Transverse colon (tissue), 4 donors: ENCODE measurements around the gene HNF1B. TPM values are rescaled to one million over a fixed set of nuclear protein-coding genes. Genes with fewer than 3 reads are reported as not detected.

ENCODE experiments used
- DNase-seq: peaks from one replicate; pipeline ENCODE4 v3.0.0-alpha.2; 2019
- H3K27ac ChIP-seq, 4 donors: fragments of 200-600 bp; sonication (generic); 2 replicates each; pipeline ENCODE4 v1.5.1; 2016 to 2018; ENCODE audit warnings: inconsistent platforms in 4 of 4
- H3K27me3 ChIP-seq: fragments of 200-600 bp; sonication (generic); 2 replicates; pipeline ENCODE4 v1.5.1; 2017; ENCODE audit warnings: inconsistent platforms
- H3K36me3 ChIP-seq, 4 donors: fragments of 200-600 bp; sonication (generic); 2 replicates each; pipeline ENCODE4 v1.5.1; 2017 to 2019; ENCODE audit warnings: inconsistent platforms in 4 of 4
- H3K4me1 ChIP-seq, 4 donors: fragments of 200-600 bp; sonication (generic); 2 replicates each; pipeline ENCODE4 v1.5.1; 2017 to 2020; ENCODE audit warnings: inconsistent platforms in 4 of 4
- H3K4me3 ChIP-seq, 4 donors: fragments of 200-600 bp; sonication (generic); 1 replicate in 1 of 4; 2 replicates in 3 of 4; pipeline versions ENCODE4 v1.5.1 to v1.6.1; 2017 to 2019; ENCODE audit warnings: inconsistent platforms in 4 of 4
- H3K9me3 ChIP-seq, 2 donors: fragments of 200-600 bp; sonication (generic); 2 replicates each; pipeline ENCODE4 v1.5.1; 2017 to 2019; ENCODE audit warnings: inconsistent platforms in 2 of 2
- EP300 ChIP-seq: sonication (generic); formaldehyde crosslinking; IDR thresholded peaks from one replicate; pipeline ENCODE4 v1.6.1; 2017; ENCODE audit warnings: antibody characterized with exemption, low read depth
- POLR2A ChIP-seq: fragments of 450-650 bp; IDR thresholded peaks from one replicate; pipeline ENCODE4 v1.6.1; 2016; ENCODE audit warnings: antibody characterized with exemption, mild to moderate bottlenecking, moderate library complexity
- POLR2AphosphoS5 ChIP-seq, 3 donors: sonication (generic); formaldehyde crosslinking; IDR thresholded peaks; one replicate each; pipeline ENCODE4 v1.6.1; 2016; ENCODE audit warnings: antibody characterized with exemption in 3 of 3
- WGBS, 2 donors: methylation state at CpG; one replicate each; pipeline ENCODE4 v1.1.5; 2018; ENCODE audit warnings: low coverage in 1 of 2; 5-methylcytosine and 5-hydroxymethylcytosine counted together
- in situ Hi-C, 4 donors: fragments of 200-750 bp; cut with MboI; loops; one replicate each; pipeline versions ENCODE4 v1.15.0 to v1.15.1; 2017; ENCODE audit warnings: low sequenced_read_pairs in 3 of 4, low pct_ligation_motif_present in 1 of 4, low pct_unique_long_range_greater_than_20kb in 1 of 4
- intact Hi-C: fragments of 100-400 bp; cut with DNase I; formaldehyde crosslinking; loops from one replicate; pipeline ENCODE4 v1.15.1; 2023; ENCODE audit warnings: low total_unique reads
- total RNA-seq, 4 donors: library from RNA; depleted of rRNA; stranded (reverse); fragments of >200 nt; gene quantifications; one replicate each; pipeline ENCODE4 v1.1.0, GENCODE V29; 2016
- TF ChIP-seq, protein P1 (sequence below), 5 experiments: fragments of 200-600 bp in 3 of 5; fragments of 450-650 bp in 2 of 5; sonication (generic) in 3 of 5; IDR thresholded peaks; 1 replicate in 2 of 5; 2 replicates in 3 of 5; pipeline ENCODE4 v1.5.1; 2016 to 2017; ENCODE audit warnings: antibody characterized with exemption in 5 of 5, inconsistent platforms in 3 of 5, mild to moderate bottlenecking in 2 of 5, moderate library complexity in 1 of 5

HNF1B gene
- total RNA-seq, 4 donors from 2014 or later, result 22.7 to 35.2 (median 24.9) TPM

DNA sequence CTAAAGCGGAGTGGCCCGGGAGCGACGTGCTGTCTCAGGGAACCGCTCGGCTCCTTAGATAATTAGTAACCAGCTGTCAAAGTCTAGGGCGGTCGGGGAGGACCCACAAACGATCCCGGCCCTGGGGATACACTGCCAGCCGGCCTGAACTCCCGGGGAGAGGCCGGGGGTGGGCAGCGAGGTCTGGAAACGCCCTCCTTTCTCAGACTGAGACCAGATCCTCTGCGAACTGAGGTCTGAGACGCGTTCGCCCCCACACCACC lies 1.3 kb downstream of the HNF1B start:
- H3K27me3 ChIP-seq, result peaks cover 92% of the 10 kb centered on the region
- H3K4me1 ChIP-seq, result peaks cover 0 to 58% (median 19%) of the 10 kb centered on the region in 4 donors
- H3K4me3 ChIP-seq, result peak overlapping the region in 3 of 4 donors; percentile 44 to 69 (median 52)
- in situ Hi-C loops (no loop called here), intact Hi-C loops (no loop called here)
- H3K27ac ChIP-seq, result peak overlapping the region; percentile 72 to 93 (median 87)
- WGBS, 2 donors, result 5% methylated on average over 7 of the region's 19 CpGs; no CpG with 5 or more reads in 1 of the 2 donors
- H3K9me3 ChIP-seq, result no peaks in the 10 kb centered on the region
- no peaks in the 10 kb centered on the region for H3K36me3 ChIP-seq
- DNase-seq, result peak; percentile 73
- TF ChIP-seq POLR2A (peak; percentile 67), EP300 (no peak)

DNA sequence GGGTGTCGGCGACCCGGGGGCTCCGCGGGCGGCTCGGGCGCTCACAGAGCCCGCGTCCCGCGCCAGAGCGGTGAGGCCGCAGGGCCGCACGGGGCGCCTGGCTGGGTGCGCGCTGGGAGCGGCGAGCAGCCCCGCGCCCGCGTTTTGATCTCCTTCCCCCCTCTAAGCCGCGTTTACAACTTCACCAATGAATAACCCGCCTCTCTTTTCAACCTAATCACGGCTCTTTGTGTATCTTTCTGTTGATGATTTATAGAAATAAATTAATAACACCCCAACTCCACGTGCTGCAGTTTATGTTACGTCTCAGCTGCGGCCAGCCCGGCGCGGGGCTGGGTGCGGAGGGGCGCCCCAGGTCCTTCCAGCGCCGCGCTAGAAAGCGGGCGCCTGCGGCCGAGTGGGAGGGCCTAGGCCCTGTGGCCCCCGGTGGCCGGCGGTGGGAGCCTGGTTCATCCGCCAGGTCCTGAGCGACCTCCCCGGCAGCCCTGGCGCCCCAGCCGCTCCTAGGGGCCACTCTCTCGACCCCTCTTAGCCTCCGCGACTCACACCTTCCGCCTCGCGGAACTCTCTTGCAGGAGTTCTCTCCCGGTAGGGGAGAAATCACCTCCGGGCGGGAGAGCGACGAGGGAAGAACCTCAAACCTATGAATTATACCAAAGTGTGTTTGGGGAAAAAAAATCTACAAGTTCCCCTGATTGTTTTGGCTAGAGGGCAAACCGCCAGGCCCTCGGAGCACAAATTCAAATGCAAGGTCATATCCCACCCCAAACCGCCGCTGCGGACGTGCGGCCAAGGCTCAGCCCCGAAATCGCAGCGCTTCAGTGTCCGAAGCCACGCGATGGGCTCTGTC lies 1.9 kb downstream of the HNF1B start:
- H3K4me3 ChIP-seq, result peak overlapping the region in 3 of 4 donors; percentile 44 to 69 (median 52)
- H3K27me3 ChIP-seq, result peaks cover 92% of the 10 kb centered on the region
- in situ Hi-C loops, result no loop called here
- intact Hi-C loops, result no loop called here
- peak overlapping the region; percentile 72 to 93 (median 87) for H3K27ac ChIP-seq
- no peaks in the 10 kb centered on the region for H3K9me3 ChIP-seq
- peaks cover 0 to 58% (median 19%) of the 10 kb centered on the region in 4 donors for H3K4me1 ChIP-seq
- TF ChIP-seq EP300 (no peak), POLR2AphosphoS5 (IDR thresholded peaks at IDR 0.05) (peak in 2 of 3 donors; percentile 54 to 74), POLR2A (no peak)
- TF ChIP-seq, protein P1, sequence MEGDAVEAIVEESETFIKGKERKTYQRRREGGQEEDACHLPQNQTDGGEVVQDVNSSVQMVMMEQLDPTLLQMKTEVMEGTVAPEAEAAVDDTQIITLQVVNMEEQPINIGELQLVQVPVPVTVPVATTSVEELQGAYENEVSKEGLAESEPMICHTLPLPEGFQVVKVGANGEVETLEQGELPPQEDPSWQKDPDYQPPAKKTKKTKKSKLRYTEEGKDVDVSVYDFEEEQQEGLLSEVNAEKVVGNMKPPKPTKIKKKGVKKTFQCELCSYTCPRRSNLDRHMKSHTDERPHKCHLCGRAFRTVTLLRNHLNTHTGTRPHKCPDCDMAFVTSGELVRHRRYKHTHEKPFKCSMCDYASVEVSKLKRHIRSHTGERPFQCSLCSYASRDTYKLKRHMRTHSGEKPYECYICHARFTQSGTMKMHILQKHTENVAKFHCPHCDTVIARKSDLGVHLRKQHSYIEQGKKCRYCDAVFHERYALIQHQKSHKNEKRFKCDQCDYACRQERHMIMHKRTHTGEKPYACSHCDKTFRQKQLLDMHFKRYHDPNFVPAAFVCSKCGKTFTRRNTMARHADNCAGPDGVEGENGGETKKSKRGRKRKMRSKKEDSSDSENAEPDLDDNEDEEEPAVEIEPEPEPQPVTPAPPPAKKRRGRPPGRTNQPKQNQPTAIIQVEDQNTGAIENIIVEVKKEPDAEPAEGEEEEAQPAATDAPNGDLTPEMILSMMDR (IDR thresholded peaks at IDR 0.05), result no peak
- 2% methylated on average over 76 of the region's 76 CpGs; no CpG with 5 or more reads in 1 of the 2 donors for WGBS, 2 donors
- no peaks in the 10 kb centered on the region for H3K36me3 ChIP-seq
- peak; percentile 31 for DNase-seq

DNA sequence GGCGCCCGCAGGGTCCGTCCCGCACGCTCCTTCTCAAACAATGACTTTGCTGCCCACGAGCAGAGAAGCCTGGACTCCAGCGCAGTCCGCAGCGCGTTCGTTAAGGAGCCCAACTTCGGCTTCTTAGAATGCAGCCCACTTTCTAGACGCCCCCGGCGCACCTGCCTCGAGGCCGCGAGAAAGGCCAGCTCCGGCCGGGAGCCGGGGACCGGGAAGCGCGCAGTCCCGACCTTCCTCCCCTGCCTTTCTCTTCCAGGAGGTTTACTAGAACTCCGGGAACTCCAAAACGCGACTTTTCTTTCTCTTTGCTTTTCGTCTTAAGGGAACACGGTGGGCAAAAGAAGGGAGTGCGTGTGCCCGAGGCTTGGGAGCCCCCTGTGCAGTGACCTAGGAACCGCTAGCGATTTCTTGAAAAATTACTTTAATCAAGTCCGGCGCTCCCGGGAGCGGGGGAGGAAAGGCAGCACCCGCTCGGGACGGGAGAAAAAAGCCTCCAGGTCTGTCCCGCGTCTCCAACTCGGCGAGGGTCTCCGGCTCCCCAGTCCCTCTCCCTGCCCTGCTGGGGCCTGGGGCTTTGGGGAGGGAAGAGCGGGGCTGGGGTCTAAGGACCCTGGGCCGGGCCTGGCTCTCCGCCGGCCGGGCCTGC lies 2.6 kb downstream of the HNF1B start:
- intact Hi-C loops (no loop called here), in situ Hi-C loops (no loop called here)
- no peak for DNase-seq
- TF ChIP-seq, protein P1 (IDR thresholded peaks at IDR 0.05), result no peak
- TF ChIP-seq EP300 (no peak), POLR2A (no peak), POLR2AphosphoS5 (IDR thresholded peaks at IDR 0.05) (no peak)
- Histone ChIP-seq H3K27me3 (peaks cover 99% of the 10 kb centered on the region), H3K9me3 (no peaks in the 10 kb centered on the region), H3K4me3 (peak overlapping the region; percentile 18 to 69 (median 48)), H3K27ac (peak overlapping the region; percentile 72 to 93 (median 87)), H3K4me1 (peaks cover 0 to 53% (median 19%) of the 10 kb centered on the region in 4 donors), H3K36me3 (no peaks in the 10 kb centered on the region)
- 1% methylated on average over 48 of the region's 51 CpGs; no CpG with 5 or more reads in 1 of the 2 donors for WGBS, 2 donors

DNA sequence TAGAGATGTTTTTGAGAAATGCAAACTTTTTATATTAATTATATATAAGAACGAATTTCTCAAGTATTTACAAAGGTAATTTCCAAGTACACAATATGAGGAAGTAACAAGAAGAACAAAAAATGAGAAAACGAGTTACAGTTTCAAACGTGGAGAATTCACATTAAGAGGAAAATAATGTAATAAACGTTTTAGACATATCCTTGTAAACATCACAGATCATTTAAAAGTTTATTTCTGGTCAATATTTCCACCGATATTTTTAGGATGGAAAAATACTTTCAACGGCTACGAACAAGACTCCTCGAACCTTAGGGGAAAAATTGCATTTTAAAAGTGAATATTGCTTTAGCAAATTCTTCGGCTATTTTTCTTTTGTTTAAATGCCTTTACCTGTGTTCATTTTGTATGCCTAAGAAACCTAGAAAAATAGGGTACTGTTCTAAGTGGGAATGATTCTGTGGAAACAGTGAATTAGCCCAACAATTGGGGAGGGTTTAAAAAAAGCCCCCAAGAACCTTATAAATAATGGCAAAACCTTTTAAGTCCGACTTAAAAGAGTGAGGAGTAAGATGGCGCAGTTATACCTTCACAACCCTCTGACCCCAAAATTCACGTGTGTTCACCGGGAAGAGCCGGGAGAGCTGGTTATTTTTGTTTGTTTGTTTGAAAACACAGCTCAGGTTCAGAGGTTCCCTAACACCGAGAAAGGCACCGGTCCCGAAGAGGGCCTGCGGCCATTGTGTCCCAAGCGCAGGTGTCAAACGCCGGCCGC lies 3.3 kb downstream of the HNF1B start:
- in situ Hi-C loops, result no loop called here
- intact Hi-C loops, result no loop called here
- Histone ChIP-seq H3K27ac (peak overlapping the region; percentile 72 to 93 (median 87)), H3K4me1 (peaks cover 0 to 47% (median 19%) of the 10 kb centered on the region in 4 donors), H3K9me3 (no peaks in the 10 kb centered on the region), H3K36me3 (no peaks in the 10 kb centered on the region), H3K4me3 (peak overlapping the region; percentile 18 to 69 (median 48)), H3K27me3 (peaks cover 100% of the 10 kb centered on the region)
- TF ChIP-seq EP300, result no peak
- peak in 1 of 3 donors; percentile 42 for TF ChIP-seq POLR2AphosphoS5 (IDR thresholded peaks at IDR 0.05)
- 7 to 10% methylated on average over 14 to 22 of the region's 22 CpGs for WGBS, 2 donors
- DNase-seq, result no peak
